Measurements from ENCODE around the gene DCAF7.

DCAF7 gene

GRCh38 chr17:63549289-63549945 lies 860 bp upstream of the DCAF7 start:
- peaks cover under 1% of the 10 kb centered on the region for H3K4me1 ChIP-seq (ENCODE audit: insufficient read depth, insufficient read length)
- no peaks in the 10 kb centered on the region for H3K27me3 ChIP-seq (ENCODE audit: insufficient read depth, insufficient read length)
- TF ChIP-seq ZNF274 (IDR thresholded peaks at IDR 0.05; ENCODE audit: low read depth, low read length) (no peak), YY1 (IDR thresholded peaks at IDR 0.05; ENCODE audit: insufficient read depth, insufficient read length) (no peak), SUZ12 (IDR thresholded peaks at IDR 0.05; ENCODE audit: extremely low read depth, insufficient read depth, insufficient read length) (no peak)
- no peaks in the 10 kb centered on the region for H3K9me3 ChIP-seq (ENCODE audit: insufficient read depth, low read length)
- H3K36me3 ChIP-seq (ENCODE audit: insufficient read depth, insufficient read length, low read length), result peaks cover 16% of the 10 kb centered on the region
- H3K4me3 ChIP-seq (ENCODE audit: insufficient read length, low read depth), result peak overlapping the region; percentile 87
- H3K9ac ChIP-seq (ENCODE audit: insufficient read length, low read depth), result peak overlapping the region; percentile 97
- DNase-seq (ENCODE audit: low read depth, low spot score), result no peak

GRCh38 chr17:63550817-63551639 lies 751 bp downstream of the DCAF7 start:
- Histone ChIP-seq H3K9me3 (ENCODE audit: insufficient read depth, low read length) (no peaks in the 10 kb centered on the region), H3K36me3 (ENCODE audit: insufficient read depth, insufficient read length, low read length) (peaks cover 25% of the 10 kb centered on the region), H3K27me3 (ENCODE audit: insufficient read depth, insufficient read length) (no peaks in the 10 kb centered on the region), H3K4me3 (ENCODE audit: insufficient read length, low read depth) (peak overlapping the region; percentile 97), H3K4me1 (ENCODE audit: insufficient read depth, insufficient read length) (no peaks in the 10 kb centered on the region), H3K9ac (ENCODE audit: insufficient read length, low read depth) (peak overlapping the region; percentile 99)
- TF ChIP-seq SUZ12 (IDR thresholded peaks at IDR 0.05; ENCODE audit: extremely low read depth, insufficient read depth, insufficient read length) (no peak), ZNF274 (IDR thresholded peaks at IDR 0.05; ENCODE audit: low read depth, low read length) (no peak), YY1 (IDR thresholded peaks at IDR 0.05; ENCODE audit: insufficient read depth, insufficient read length) (no peak)
- no peak for DNase-seq (ENCODE audit: low read depth, low spot score)

DNA sequence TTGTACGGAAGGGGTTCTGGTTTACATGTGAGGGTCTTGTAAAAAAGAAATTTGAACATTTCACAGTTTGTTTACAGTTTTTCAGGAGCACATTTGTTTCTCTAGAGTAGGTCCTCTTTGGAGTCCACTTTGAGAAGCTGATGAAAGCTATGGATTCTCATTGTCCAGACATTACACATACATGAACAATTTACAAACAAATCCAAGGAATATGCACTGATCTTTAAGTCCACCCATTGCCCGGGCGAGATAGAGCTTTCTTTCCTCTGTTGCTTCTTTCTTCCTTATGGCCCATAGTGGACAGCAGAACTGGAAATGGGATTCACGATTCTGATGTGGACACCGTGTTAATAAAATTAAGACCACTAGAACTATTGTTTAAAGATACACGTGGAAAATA lies 1.9 kb downstream of the DCAF7 start:
- peaks cover 25% of the 10 kb centered on the region for H3K36me3 ChIP-seq (ENCODE audit: insufficient read depth, insufficient read length, low read length)
- TF ChIP-seq SUZ12 (IDR thresholded peaks at IDR 0.05; ENCODE audit: extremely low read depth, insufficient read depth, insufficient read length) (no peak), YY1 (IDR thresholded peaks at IDR 0.05; ENCODE audit: insufficient read depth, insufficient read length) (no peak), ZNF274 (IDR thresholded peaks at IDR 0.05; ENCODE audit: low read depth, low read length) (no peak)
- no peaks in the 10 kb centered on the region for H3K27me3 ChIP-seq (ENCODE audit: insufficient read depth, insufficient read length)
- no peaks in the 10 kb centered on the region for H3K4me1 ChIP-seq (ENCODE audit: insufficient read depth, insufficient read length)
- peak overlapping the region; percentile 68 for H3K9ac ChIP-seq (ENCODE audit: insufficient read length, low read depth)
- H3K9me3 ChIP-seq (ENCODE audit: insufficient read depth, low read length), result no peaks in the 10 kb centered on the region
- peak overlapping the region; percentile 38 for H3K4me3 ChIP-seq (ENCODE audit: insufficient read length, low read depth)
- DNase-seq (ENCODE audit: low read depth, low spot score), result no peak

- peaks cover 25% of the 10 kb centered on the region for H3K36me3 ChIP-seq (ENCODE audit: insufficient read depth, insufficient read length, low read length)
- DNase-seq (ENCODE audit: low read depth, low spot score), result no peak
- H3K4me3 ChIP-seq (ENCODE audit: insufficient read length, low read depth), result no peak overlapping the region
- H3K27me3 ChIP-seq (ENCODE audit: insufficient read depth, insufficient read length), result no peaks in the 10 kb centered on the region
- H3K9me3 ChIP-seq (ENCODE audit: insufficient read depth, low read length), result no peaks in the 10 kb centered on the region
- H3K4me1 ChIP-seq (ENCODE audit: insufficient read depth, insufficient read length), result no peaks in the 10 kb centered on the region
- TF ChIP-seq ZNF274 (IDR thresholded peaks at IDR 0.05; ENCODE audit: low read depth, low read length) (no peak), SUZ12 (IDR thresholded peaks at IDR 0.05; ENCODE audit: extremely low read depth, insufficient read depth, insufficient read length) (no peak), YY1 (IDR thresholded peaks at IDR 0.05; ENCODE audit: insufficient read depth, insufficient read length) (no peak)
- H3K9ac ChIP-seq (ENCODE audit: insufficient read length, low read depth), result no peak overlapping the region
Measured at GRCh38 chr17:63555500-63556156, 5.4 kb downstream of the DCAF7 start.

GRCh38 chr17:63557416-63557815 lies 7.1 kb downstream of the DCAF7 start:
- Histone ChIP-seq H3K4me3 (ENCODE audit: insufficient read length, low read depth) (no peak overlapping the region), H3K9ac (ENCODE audit: insufficient read length, low read depth) (no peak overlapping the region), H3K4me1 (ENCODE audit: insufficient read depth, insufficient read length) (no peaks in the 10 kb centered on the region), H3K9me3 (ENCODE audit: insufficient read depth, low read length) (no peaks in the 10 kb centered on the region), H3K27me3 (ENCODE audit: insufficient read depth, insufficient read length) (no peaks in the 10 kb centered on the region), H3K36me3 (ENCODE audit: insufficient read depth, insufficient read length, low read length) (peaks cover 25% of the 10 kb centered on the region)
- TF ChIP-seq ZNF274 (IDR thresholded peaks at IDR 0.05; ENCODE audit: low read depth, low read length) (no peak), YY1 (IDR thresholded peaks at IDR 0.05; ENCODE audit: insufficient read depth, insufficient read length) (no peak), SUZ12 (IDR thresholded peaks at IDR 0.05; ENCODE audit: extremely low read depth, insufficient read depth, insufficient read length) (no peak)
- no peak for DNase-seq (ENCODE audit: low read depth, low spot score)

- H3K4me3 ChIP-seq (ENCODE audit: insufficient read length, low read depth), result no peak overlapping the region
- no peak for DNase-seq (ENCODE audit: low read depth, low spot score)
- no peaks in the 10 kb centered on the region for H3K27me3 ChIP-seq (ENCODE audit: insufficient read depth, insufficient read length)
- H3K36me3 ChIP-seq (ENCODE audit: insufficient read depth, insufficient read length, low read length), result peaks cover 18% of the 10 kb centered on the region
- H3K9ac ChIP-seq (ENCODE audit: insufficient read length, low read depth), result no peak overlapping the region
- no peak for TF ChIP-seq YY1 (IDR thresholded peaks at IDR 0.05; ENCODE audit: insufficient read depth, insufficient read length)
- no peak for TF ChIP-seq SUZ12 (IDR thresholded peaks at IDR 0.05; ENCODE audit: extremely low read depth, insufficient read depth, insufficient read length)
- no peak for TF ChIP-seq ZNF274 (IDR thresholded peaks at IDR 0.05; ENCODE audit: low read depth, low read length)
- H3K9me3 ChIP-seq (ENCODE audit: insufficient read depth, low read length), result no peaks in the 10 kb centered on the region
- H3K4me1 ChIP-seq (ENCODE audit: insufficient read depth, insufficient read length), result no peaks in the 10 kb centered on the region
Measured at GRCh38 chr17:63558441-63558840, 8.2 kb downstream of the DCAF7 start.

DNA sequence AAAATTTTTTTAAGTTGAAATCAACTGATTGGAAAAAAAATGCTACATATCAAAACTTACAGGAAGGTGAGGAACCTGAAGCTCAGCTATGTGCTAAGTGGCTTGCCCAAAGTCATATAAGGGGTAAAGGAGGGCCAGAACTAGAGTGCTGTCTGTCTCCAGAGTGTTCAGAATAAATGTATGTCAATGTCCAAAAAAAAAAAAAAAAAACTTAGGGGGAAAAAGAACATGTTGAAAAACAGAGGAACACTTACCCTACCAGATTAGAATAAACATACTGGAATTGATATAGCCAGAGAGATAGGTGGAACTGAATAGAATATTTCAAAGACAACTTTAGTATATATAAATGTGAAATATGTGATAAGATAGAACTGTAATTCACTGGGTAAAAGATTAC lies 11.5 kb downstream of the DCAF7 start:
- peaks cover 7% of the 10 kb centered on the region for H3K36me3 ChIP-seq (ENCODE audit: insufficient read depth, insufficient read length, low read length)
- no peaks in the 10 kb centered on the region for H3K27me3 ChIP-seq (ENCODE audit: insufficient read depth, insufficient read length)
- H3K9me3 ChIP-seq (ENCODE audit: insufficient read depth, low read length), result no peaks in the 10 kb centered on the region
- DNase-seq (ENCODE audit: low read depth, low spot score), result no peak
- no peak overlapping the region for H3K4me3 ChIP-seq (ENCODE audit: insufficient read length, low read depth)
- H3K4me1 ChIP-seq (ENCODE audit: insufficient read depth, insufficient read length), result no peaks in the 10 kb centered on the region
- TF ChIP-seq SUZ12 (IDR thresholded peaks at IDR 0.05; ENCODE audit: extremely low read depth, insufficient read depth, insufficient read length), result no peak
- TF ChIP-seq ZNF274 (IDR thresholded peaks at IDR 0.05; ENCODE audit: low read depth, low read length), result no peak
- no peak for TF ChIP-seq YY1 (IDR thresholded peaks at IDR 0.05; ENCODE audit: insufficient read depth, insufficient read length)
- no peak overlapping the region for H3K9ac ChIP-seq (ENCODE audit: insufficient read length, low read depth)

Measured in NT2/D1 (cell line).